GM18867 (cell line): Measurements from ENCODE around the gene ZNF488.
"Not testable (repeated sequence)": the region's sequence is repeated elsewhere in the genome, so short reads cannot be mapped to it uniquely, and the experiment has no call there.

Experiments used
- ATAC-seq: cut with Tn5 transposase; IDR thresholded peaks from one replicate; pipeline ENCODE4 v1.9.1; 2021; ENCODE audit warnings: mild to moderate bottlenecking, moderate library complexity; ENCODE audit not compliant: unreplicated experiment

Gene ZNF488

GRCh38 chr10:47384148-47384921, at the start of gene ZNF488:
TSS of gene ZNF488 (minus strand) at chr10:47384293. CDS start at chr10:47368829, 15,464 bp downstream.
- peak; percentile 96 for ATAC-seq

DNA sequence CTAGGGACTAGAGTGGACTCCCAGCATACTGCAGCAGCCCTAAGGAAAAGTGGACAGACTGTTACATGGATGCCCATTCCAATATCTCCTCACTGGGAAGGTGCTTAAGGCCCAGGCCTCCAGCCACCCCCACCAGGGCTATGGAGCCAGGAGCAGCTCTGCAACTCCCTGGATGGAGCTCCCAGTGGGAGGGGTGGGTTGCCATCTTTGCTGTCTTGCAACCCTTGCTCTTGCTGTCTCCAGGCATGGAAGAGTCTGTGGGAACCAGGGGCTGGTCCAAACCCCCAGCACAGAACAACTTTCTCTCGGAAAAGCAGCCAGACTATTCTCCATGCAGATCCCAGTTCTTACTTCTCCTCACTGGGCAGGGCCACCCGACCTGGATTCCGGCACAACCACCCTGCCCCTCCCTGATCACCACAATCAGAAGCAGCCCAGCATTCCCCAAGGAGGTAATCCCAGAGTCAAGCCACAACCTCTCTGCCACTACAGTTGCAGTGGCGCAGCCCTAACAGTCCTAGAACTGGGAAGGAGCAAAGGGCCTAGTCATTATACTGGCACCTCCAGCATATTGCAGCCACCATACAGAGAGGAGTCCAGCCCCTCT, 41.8 kb upstream of the ZNF488 start:
- no peak for ATAC-seq

GRCh38 chr10:47424231-47424630, 40.1 kb upstream of the ZNF488 start:
- no peak for ATAC-seq

GRCh38 chr10:47423476-47423875, 39.4 kb upstream of the ZNF488 start:
- no peak for ATAC-seq

DNA sequence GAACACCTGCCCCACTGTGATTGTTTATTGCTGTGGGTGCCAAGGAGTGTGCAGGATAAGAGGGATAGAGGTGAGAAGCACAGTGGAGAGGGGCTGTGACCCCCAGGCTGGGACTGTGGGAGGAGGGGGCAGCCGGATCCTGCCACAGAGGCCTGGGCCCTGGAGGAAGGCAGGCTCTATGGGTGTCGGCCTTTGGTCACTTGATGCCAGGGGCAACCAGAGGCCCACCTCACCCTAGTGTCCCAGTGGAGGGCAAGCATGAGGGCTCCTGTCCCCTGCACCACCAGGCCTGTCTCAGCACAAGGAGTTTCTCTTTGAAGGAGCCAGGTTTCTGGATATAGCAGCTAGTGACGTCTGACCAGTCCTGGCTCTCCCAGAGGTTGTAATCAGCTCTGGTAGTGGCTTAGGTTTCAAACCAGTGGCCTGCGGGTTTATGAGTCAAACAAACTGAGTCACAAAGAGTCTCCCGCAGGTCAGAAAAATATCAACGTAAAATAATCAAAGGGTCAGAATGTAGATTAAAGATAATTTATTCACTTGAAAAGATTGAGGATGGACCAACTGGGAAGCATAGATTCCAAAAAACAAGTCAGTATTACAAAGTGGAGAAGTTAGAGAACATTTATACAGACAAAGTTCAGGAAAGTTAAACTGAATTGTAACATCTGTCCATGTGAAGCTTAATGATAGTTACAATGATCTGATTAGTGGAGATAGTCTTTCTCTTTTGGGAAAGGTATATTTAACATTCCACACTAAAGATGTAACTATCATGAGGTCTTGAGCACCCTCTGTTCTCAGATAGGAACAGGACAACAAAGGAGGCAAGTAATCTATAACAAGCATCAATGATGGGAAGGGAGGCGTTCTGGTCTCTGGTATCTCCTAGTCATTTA, 37.2 kb upstream of the ZNF488 start:
- no peak for ATAC-seq

GRCh38 chr10:47420305-47421056, 36.4 kb upstream of the ZNF488 start:
- ATAC-seq, result no peak

DNA sequence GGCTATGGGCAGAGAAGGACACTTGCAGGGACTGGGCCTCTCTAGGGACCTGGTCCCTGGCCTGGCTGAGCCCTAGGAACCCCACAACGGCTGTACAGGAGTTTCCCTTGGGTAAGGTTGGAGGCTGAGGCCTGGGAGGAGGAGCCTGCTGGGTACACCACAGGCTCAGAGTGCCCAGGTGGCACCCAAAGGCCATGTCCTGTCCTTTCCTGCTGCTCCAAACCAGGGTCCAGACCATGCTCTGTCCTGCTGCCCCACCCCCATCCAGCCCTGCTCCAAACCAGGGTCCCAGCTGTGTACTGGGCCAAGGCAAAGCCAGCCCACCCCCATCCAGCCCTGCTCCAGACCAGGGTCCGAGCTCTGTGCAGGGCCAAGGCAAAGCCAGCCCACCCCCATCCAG, 35.3 kb upstream of the ZNF488 start:
- no peak for ATAC-seq

DNA sequence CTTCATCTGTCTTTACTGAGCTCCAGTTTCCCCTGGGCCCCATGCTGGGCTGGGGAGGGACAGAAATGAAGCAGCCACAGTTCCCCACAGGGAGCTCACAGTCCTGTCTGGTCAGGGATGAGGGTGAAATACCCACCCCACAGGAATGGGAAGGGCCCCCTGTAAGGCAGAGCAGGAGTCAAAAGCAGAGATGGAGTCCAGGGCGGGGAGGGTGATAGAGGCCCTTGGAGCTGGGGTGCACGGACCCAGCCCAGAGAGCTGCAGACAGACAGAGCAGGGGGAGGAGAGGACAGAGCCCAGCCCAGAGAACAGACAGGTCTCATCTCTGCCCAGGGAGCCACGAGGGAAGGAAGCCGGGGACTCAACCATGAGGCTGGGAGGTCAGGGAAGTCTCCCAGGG, 34.9 kb upstream of the ZNF488 start:
- ATAC-seq, result no peak

- no peak for ATAC-seq
These were observed 34.2 kb upstream of the ZNF488 start for GRCh38 chr10:47418321-47418720.

DNA sequence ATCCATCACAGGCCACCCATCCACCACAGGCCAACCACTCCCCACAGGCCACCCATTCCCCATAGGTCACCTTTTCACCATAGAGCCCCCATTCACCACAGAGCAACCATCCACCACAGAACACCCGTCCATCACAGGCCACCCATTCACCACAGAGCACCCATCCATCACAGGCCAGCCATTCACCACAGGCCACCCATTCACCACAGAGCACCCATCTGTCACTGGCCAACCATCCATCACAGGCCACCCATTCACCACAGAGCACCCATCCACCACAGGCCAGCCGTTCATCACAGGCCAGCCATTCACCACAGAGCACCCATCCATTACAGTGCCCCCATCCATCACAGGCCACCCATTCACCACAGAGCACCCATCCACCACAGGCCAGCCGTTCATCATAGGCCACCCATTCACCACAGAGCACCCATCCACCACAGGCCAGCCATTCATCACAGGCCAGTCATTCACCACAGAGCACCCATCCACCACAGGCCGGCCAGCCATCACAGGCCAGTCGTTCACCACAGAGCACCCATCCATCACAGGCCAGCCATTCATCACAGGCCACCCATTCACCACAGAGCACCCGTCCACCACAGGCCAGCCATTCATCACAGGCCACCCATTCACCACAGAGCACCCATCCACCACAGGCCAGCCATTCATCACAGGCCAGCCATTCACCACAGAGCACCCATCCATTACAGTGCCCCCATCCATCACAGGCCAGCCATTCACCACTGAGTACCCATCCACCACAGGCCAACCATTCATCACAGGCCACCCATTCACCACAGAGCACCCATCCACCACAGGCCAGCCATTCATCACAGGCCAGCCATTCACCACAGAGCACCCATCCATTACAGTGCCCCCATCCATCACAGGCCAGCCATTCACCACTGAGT, 32.5 kb upstream of the ZNF488 start:
- ATAC-seq, result not testable (repeated sequence)

DNA sequence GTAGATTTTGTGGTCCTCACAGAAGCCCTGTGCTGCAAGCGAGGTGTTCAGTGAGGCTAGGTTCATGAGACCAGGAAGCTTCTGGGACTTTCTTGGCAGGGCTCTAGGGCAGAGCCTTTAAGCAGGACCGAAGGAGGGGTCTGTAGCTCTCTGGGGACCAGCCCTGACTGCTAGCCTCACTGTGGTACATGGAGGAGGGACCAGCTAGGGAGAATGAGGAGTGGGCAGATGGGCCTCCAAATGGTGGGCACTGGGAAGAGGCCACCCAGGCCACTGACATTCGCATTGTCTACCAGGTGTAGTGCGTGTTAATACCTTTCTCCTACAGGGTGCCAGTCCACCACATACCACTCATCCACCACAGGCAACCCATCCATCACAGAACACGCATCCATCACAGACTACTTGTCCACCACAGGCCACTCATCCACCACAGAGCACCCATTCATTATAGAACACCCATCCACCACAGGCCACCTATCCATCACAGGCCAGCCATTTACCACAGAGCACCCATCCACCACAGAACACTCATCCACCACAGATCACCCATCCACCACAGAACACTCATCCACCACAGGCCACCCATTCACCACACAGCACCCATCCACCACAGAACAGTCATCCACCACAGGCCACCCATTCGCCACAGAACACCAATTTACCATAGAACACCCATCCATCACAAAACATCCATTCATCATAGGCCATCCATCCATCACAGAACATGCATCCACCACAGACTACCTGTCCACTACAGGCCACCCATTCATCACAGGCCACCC, 31.6 kb upstream of the ZNF488 start:
- ATAC-seq, result no peak

- no peak for ATAC-seq
These were observed 30.8 kb upstream of the ZNF488 start for GRCh38 chr10:47414752-47415519.

DNA sequence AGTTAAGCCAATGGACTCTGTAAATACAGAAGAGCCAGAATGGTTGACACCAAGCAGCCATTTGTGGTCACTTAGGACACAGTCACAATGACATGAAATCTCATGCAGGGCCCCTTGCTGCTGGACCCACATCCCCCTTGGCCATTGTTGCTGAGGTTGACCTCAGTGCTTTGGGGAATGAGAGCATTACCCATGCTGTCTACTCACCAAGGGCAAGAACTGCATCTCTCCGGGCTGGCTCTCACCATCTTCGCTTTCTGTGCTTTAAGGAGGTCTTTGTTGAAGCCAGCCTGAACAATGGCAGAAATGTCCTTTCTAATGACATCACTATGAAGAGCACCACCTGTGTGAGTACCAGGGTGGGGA, 30.1 kb upstream of the ZNF488 start:
- no peak for ATAC-seq

- ATAC-seq, result no peak
These were observed 29.6 kb upstream of the ZNF488 start for GRCh38 chr10:47413531-47414226.

GRCh38 chr10:47412869-47413268, 28.8 kb upstream of the ZNF488 start:
- no peak for ATAC-seq

- no peak for ATAC-seq
These were observed 28.2 kb upstream of the ZNF488 start for GRCh38 chr10:47412177-47412730.

DNA sequence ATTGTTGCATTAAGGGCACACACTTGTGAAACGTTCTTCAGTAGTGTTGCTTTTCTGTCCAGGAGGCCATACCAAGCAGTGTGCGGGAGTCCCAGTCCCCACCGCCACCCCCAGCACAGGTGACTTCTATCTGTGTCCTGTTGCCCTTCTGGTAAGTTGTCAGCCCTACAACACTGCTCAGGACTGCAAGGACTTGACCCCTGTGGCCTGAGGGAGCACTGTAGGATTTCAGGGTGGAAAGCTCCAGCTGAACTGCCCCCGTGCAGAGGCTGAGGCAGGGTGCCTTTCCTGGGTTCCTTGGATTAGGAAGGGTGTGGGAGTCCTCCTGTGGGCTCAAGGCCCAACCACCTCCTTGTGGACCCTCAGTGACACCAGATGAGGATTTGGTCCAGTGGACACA, 26.8 kb upstream of the ZNF488 start:
- ATAC-seq, result no peak
